ENCODE measurements around the gene CABP4. TPM values are rescaled to one million over a fixed set of nuclear protein-coding genes. Genes with fewer than 3 reads are reported as not detected.
"Not testable (repeated sequence)": the region's sequence is repeated elsewhere in the genome, so short reads cannot be mapped to it uniquely, and the experiment has no call there.

Gene CABP4
- polyA plus RNA-seq, 1 donor: 2.5 TPM

DNA sequence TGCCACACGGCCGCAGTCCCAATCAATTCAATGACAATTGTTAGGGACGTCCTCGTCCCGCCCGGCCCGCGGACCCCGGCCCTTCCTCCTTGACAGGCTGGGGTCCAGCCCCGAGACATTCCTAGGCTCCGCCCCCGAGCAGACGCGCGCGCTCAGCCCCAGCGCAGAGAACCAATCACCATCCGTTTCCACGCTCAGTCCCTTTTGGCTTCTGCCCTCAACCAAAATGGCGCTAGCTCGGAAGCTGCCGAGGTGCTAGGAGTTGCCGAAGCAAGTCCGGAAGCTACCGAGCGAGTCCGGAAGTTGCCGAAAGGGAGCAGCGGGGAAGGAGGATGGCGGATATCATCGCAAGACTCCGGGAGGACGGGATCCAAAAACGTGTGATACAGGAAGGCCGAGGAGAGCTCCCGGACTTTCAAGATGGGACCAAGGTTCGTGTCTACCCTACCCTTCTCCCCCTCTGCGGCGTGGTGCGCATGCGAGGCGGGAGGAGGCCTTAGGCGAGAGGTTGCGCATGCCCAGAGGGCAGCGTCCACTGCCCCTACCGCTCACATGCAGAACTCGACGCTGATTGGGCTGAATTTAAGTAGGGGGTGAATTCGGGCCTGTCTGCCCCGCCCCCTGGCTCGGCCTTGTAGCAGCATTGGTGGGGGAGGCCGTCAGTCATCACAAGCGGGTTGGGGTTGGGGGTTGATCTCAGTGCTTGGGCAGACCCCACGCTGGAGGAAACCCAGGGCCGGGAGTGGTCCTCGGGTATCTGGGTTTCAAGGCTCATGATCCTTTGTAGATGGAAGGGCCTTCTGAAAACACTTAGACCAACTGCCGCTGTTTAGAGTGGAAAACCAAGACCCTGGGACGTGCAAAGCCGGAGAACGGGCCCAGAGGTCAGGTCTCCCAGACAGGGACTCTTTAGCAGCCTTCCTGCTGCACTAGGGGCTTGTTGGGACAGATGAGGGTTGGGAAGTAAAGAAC lies 28.0 kb downstream of the CABP4 start, which contains the start of gene AIP:
TSS of gene AIP (plus strand) at position 200 of the 972 bp plus-strand sequence. CDS start at position 333, 133 bp downstream.
- DNase-seq: peak; percentile 98

DNA sequence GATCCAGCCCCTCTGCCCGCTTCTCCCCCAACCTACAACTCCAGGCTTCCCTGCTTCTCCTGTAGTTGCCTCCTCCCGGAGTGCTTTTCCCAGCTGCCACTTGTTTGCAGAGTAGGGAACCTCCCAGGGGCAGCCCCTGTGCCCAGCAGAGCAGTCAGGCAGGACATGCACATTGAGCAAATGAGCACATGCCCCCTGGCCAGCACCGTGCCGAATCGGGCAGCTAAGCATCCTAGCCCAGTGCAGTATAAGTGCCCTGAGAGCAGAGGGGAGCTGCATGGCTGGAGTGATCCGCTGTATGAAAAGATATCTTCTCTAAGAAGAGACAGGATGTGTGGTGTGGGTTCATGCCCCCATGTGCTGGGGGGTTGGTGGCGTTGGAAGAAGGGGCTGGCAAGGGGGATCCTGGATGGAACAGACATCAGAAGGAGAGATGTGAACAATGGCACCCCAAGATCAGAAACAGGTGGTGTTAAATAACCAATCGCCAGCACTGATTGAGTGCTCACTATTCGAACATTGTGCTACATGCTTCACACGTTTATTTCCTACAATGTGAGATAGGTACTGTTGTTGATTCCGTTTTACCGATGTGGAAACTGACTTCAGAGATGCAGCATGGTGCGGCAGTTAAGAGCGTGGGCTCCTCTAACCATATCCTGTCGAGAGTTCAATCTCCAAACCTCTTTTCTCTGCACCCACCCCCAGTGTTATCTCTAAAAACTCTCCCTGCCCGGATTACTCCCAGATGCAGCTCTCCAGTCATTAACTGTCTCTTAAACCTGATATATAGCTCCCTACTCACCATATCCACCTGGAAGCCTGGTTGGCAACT lies 28.9 kb downstream of the CABP4 start:
- no peak for DNase-seq

DNA sequence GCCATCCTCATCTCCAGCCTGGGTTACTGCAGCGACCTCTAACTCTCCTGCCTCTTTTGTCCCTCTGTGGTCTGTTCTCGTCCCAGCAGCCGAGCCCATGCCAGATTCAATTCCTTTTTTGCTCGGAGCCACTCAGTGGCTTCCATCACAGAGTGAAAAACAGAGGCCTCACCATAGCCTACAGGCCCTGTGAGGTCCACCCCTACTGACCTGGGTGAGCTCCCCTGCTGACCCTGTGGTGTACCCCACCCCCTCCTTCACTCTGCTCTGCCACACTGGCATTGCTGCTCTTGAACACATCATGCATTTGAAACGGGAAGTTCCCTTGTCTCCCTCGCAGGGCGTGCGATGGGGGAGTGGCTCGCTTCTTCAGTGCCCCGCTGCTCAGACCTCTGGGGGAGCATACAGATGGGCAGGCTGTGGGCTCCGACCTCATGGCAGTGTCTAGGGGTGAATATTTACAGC lies 29.7 kb downstream of the CABP4 start:
- no peak for DNase-seq

GRCh38 chr11:67485873-67486361 lies 30.8 kb downstream of the CABP4 start:
- not testable (repeated sequence) for DNase-seq

DNA sequence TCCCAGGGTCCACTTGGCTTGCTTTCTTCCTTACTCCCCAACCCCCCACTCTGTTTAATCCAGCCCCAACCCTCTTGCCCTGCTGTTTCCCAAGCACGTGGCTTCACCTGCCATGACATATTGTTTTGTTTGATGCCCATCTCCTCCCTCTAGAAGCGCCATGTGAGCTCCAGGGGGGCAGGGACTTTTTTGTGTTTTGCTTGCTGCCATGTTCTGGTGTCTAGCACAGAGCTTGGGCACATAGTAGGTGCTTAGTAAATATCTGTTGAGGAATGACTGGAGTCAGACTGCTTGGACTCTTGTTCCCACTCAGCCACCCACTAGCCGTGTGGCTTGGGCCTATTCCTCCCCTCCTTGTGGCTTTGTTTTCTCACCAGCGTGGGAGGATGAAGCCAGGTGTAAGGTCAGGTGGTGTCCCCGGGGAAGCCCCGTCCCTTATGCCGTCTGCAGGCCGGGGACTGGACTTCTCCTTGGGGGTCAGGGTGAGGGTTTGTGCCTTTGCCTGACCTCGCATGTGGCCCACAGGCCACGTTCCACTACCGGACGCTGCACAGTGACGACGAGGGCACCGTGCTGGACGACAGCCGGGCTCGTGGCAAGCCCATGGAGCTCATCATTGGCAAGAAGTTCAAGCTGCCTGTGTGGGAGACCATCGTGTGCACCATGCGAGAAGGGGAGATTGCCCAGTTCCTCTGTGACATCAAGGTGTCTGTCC lies 31.5 kb downstream of the CABP4 start:
- DNase-seq: no peak

GRCh38 chr11:67489203-67489884 lies 34.2 kb downstream of the CABP4 start:
- DNase-seq: no peak

DNA sequence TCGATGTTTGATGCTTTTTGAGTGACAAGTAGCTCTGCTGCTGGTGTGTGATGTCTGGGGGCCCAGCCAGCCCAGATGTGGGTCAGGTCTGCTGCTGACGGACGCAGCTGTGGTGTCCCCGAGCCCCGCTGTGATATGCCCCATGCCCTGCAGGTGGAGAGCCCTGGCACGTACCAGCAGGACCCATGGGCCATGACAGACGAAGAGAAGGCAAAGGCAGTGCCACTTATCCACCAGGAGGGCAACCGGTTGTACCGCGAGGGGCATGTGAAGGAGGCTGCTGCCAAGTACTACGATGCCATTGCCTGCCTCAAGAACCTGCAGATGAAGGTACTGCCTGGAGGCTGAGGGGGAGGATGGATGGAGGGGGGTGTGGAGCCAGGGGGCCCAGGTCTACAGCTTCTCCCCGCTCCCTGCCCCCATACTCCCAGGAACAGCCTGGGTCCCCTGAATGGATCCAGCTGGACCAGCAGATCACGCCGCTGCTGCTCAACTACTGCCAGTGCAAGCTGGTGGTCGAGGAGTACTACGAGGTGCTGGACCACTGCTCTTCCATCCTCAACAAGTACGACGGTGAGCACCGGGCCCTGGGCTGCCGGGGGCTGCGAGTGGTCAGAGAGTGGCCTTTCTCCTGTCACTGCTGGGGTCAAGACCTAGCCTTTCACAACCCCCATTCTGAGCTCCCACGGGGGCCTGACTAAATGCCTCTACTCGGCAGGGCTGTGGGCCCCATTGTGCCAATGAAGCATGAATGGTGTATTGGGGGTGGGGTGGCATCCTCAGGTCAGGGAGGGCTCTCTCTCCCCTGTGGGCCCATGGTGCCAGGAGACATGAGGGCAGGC lies 35.0 kb downstream of the CABP4 start:
- no peak for DNase-seq

DNA sequence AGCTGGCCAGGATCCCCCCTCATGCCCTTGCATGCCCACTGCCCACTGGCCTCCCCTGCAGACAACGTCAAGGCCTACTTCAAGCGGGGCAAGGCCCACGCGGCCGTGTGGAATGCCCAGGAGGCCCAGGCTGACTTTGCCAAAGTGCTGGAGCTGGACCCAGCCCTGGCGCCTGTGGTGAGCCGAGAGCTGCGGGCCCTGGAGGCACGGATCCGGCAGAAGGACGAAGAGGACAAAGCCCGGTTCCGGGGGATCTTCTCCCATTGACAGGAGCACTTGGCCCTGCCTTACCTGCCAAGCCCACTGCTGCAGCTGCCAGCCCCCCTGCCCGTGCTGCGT lies 35.5 kb downstream of the CABP4 start:
- DNase-seq: no peak

DNA sequence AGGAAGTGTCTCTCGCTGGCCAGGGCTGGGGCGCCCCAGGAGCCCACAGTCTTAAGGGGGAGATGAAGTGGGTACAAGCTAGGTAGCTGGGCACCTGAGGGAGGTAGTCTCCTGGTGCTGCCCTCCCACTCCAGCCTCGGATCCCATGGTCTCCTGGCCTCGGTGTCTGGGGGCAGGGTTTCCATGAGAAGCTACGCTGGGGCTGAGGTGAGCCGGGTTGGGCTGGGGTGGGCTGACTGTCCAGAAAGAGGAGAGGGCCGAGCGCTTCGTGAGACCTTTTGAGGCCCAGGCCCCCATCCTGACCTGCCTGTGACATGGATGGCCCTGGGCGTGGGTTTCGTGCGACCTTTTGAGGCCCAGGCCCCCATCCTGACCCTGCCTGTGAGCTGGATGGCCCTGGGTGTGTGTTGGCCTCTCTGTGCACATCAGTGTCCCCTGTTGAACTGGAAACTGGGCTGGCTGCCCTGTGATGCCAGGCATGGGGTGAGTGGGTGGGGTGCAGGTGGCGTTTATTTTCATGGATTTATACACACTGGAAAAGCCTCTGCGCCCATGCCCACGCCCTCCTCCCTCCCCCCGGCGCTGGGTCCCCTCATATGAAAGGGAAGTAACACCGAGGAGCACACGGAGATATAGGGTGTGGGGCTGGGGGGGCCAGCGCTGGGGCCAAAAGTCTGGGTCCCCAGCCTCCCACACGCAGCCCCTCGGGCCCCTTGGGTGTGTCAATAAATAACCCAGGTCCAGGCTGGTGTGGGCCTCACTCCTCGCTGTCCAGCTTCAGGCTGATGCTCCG lies 36.3 kb downstream of the CABP4 start:
- no peak for DNase-seq

DNA sequence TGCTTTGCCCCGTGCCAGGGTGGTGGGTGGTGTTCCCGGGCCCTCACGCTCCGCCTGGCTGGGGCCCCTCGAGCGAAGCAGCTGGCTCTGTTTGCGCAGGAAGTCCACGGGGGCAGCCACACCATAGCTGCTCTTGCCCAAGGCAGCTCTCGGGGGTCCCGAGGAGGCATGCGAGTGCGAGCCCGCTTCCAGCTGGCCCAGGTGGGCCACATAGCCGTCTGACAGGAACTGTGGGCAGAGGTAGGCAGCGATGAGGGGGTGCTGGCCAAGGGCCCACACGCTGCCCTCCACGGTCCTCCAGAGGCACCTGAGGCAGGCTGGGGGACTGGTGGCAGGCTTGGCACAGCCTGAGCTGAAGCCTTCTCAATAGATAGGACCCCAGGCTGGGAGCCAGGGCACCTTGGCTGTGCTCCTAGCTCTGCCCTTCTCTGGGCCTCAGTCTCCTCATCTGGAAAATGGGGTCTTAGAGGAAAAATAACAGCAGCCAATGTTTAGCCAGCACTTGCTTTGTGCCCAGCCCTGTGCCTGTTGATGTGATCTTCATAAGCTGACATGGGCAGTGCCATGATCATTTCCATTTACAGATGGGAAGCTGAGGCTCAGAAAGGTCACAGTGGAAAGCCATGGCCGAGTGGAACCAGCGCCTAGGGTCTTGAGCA lies 37.0 kb downstream of the CABP4 start:
- DNase-seq: no peak

DNA sequence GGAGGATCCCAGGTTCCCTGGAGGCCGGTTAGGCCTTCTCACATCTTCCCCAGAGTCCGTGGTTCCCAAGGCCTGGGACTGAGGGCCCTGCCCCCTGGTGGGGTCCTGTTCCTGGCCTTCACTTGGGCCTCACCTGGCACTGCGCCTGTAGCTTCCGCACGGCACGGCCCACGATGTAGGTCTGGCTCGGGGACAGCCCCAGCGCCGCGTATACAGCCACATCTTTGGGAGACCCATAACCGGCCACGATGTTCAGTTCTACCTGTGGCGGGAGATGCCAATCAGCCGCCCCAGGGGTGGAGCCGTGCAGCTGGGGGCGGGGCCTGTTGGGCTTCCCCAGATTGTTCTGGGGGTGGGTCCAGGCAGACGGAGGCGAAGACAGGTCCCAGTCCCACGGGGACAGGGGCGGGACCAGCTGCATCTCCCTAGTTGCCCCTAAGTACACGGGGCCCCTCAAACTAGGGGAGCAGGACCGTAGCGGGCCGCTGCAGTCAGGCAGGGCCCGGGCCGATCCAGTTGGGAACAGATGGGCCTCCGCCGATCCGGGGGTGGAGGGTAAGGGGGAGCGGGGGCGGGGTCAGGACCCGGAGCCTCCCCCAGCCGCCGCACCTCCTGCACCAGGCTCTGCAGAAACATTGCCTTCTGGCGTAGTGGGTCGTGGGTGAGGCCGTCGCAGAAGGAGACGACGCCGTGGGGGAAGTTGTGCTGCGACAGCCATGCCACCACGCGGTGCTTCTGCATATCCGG lies 37.8 kb downstream of the CABP4 start:
- DNase-seq: no peak

DNA sequence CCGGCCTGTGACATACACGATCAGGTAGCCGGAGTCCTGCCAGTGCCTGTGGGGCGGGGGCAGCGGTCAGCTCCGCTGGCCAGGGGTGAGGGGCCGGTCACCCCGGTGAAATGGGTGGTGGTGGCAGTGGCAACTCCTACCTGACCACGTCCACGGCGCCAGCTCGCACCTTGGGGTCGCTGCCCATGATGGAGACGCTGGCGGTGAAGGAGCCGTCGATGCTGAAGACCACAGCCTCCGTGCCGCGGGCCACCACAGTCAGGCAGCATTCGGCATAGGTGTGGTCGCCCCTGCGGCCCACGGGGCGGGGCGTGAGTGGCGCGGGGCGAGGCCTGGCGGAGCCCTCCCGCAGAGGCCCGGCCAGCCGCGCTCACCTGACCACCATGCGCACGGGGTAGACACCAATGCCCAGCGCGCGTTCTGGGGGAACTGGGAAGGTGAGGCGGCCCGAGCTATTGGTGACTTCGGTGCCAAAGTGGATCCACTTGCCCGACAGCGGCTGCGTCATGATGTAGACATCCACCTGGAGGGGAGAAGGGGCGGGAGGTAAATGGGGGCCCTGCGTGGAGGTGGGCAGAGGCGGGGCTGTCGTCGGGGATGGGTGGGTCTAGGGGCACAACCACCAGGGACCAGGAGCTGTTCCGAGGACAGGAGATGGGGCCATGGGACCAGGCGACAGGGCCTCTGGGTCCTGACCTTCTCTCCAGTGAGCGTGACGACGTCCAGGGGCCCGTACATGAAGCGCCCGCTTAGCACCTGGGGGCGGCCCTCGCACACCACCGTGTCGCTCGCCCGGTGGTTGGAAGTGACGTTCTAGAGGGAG lies 38.6 kb downstream of the CABP4 start:
- DNase-seq: no peak

GRCh38 chr11:67494371-67495233 lies 39.4 kb downstream of the CABP4 start:
- no peak for DNase-seq

- no peak for DNase-seq
Observed at GRCh38 chr11:67495234-67496005, 40.3 kb downstream of the CABP4 start.

- DNase-seq: no peak
Observed at GRCh38 chr11:67496113-67496512, 41.0 kb downstream of the CABP4 start.
